Activated CD4-positive, alpha-beta T cell treated with anti-CD3 and anti-CD28 coated beads, Interleukin-2, amount 50 U/mL, for 1 hour (primary cell): ENCODE data around the gene SMS.

Experiments used
- DNase-seq: peaks from one replicate; pipeline ENCODE4 v3.0.0-alpha.2; 2020

SMS gene

DNA sequence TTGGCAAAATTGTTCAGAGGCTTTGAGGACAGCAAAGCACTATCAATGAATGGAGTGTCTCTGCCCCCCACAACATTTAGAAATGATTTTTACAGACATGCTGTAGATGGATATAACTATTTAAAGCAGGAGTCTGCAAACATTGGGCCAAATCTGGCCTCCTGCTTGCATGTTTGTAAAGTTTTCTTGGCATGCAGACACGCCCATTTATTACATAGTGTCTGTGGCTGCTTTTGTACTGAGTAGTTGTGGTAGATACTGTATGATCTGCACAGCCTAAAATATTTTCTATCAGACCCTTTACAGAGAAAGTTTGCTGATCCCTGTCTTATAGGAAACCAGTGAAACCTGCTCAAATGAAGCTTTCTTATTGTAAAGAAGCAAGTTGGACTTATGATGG, 46.1 kb downstream of the SMS start:
- DNase-seq, result no peak

DNA sequence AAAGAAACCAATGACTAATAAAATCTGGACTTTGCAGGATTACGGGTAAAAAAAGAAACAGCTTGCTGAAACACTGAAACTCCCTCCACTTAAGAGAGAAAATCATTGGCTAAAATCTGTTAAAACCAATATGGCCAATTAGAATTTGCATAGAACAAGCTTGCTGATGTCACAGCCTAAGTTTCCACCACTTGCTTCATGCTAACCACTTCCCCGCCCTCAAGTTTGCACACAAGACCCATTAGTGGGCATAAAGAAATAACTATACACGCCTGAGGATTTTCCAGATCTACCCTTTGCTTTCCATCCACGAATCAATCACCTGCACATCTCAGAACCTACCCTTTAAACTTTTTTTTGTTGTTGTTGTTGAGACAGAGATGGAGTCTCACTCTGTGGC, 48.9 kb downstream of the SMS start:
- DNase-seq, result no peak

- no peak for DNase-seq
Observed at GRCh38 chrX:21990832-21991231, 50.3 kb downstream of the SMS start.

- DNase-seq, result no peak
Observed at GRCh38 chrX:21991504-21991903, 51.0 kb downstream of the SMS start.

- DNase-seq, result no peak
Observed at GRCh38 chrX:21993265-21993664, 52.8 kb downstream of the SMS start.

DNA sequence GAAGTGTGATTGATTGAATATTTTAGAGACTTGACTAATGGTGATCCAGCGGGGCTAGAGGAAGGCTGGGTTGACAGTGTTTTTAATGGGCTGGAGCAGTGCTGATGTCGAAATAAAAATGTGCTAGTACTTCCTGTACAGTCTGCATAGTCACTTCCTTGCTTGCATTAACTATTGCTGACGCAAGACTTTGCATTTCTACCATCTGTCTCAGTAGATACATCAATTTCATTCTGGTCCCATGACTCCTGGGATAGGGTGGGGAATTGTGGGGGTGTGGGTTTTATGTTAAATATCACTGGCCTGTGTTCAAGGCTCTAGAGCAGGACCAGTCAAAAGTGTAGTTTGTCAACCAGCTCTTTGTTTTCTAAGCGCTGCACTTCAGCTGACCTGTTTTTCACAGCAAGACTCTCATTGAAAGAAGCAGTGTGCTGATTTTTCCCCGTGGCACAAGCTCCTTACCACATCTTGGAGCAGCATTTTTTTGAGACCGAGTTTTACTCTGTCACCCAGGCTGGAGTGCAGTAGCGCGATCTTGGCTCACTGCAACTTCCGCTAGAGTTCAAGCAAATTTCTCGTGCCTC, 56.5 kb downstream of the SMS start:
- DNase-seq, result no peak

- DNase-seq, result no peak
Observed at GRCh38 chrX:21998037-21998436, 57.5 kb downstream of the SMS start.

- no peak for DNase-seq
Observed at GRCh38 chrX:22004866-22005265, 64.4 kb downstream of the SMS start.

- DNase-seq, result no peak
Observed at GRCh38 chrX:22012051-22012450, 71.5 kb downstream of the SMS start.

DNA sequence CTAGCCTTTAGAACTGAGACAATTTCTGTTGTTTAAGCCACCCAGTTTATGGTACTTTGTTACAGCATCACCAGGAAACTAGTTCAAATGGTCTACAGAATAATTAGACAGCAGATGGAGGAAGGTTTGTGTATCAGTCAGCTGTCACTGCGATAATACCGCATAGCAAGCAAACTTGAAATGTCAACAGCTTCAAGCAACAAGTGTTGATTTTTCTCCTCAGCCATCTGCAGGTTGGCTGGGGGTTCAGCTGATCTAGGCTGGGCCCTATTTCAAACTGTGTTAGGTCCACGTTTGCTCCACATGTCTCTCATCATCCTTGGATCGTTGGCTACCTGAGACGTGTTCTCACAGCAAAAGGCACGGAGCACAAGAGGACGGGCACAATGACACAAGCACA, 72.4 kb downstream of the SMS start:
- no peak for DNase-seq

DNA sequence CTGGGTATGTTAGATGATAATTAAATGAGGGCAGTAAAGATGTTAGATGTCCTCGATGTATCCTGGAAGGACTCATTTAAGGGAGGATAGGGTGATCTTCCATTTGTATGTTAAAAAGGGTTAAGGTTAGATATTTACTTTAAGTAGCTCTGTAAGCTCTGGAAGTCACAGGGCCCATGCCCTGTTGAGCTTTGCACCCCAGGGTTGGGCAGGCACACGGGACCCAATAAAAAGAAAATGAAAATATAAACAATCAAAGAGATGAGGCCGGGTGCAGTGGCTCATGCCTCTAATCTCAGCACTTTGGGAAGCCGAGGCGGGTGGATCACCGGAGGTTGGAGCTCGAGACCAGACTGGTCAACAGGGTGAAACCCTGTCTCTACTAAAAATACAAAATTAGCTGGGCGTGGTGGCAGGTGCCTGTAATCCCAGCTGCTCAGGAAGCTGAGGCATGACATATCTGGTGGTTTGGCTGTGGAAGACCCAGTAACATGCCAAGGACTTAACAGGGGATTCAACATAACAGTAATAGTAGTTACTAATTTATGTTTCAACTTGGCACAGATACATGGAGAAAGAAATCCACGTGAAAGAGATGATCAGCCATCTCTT, 74.7 kb downstream of the SMS start:
- DNase-seq, result no peak

DNA sequence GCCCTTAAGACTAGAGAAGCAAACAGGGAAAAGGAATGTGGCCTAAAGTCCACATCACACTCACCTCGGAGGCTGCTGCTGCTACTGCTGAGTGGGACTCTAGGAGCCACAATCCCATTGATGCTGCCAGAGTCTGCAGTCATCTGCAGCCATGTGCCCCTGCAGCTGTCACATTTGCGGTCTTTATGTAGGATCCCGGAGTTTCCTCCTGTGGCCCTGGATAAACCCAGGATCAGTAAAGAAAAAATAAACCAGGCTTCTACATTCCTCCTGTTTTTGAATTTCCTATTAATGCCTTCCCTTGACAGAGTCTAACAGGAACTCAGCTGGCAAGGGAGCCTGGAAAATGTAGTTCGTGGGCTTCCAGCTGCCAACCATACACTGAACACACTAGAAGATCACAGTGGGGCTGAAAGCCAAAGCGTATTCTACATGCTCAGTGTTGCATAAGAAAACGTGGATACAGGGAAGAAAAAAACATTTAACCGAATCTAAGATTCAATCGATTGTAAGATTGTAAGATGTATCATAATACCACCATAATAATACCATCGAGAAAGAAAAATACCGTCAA, 81.3 kb downstream of the SMS start:
- no peak for DNase-seq

GRCh38 chrX:22024577-22024976, 84.1 kb downstream of the SMS start:
- DNase-seq, result no peak

GRCh38 chrX:22025751-22026150, 85.2 kb downstream of the SMS start:
- no peak for DNase-seq

- DNase-seq, result no peak
Observed at GRCh38 chrX:22026731-22027130, 86.2 kb downstream of the SMS start.

GRCh38 chrX:22032084-22032483, 91.6 kb downstream of the SMS start, which contains the start of gene PHEX:
Gene PHEX, plus strand, starts transcription at chrX:22032325. Its CDS starts 681 bp downstream, at chrX:22033006.
- no peak for DNase-seq

DNA sequence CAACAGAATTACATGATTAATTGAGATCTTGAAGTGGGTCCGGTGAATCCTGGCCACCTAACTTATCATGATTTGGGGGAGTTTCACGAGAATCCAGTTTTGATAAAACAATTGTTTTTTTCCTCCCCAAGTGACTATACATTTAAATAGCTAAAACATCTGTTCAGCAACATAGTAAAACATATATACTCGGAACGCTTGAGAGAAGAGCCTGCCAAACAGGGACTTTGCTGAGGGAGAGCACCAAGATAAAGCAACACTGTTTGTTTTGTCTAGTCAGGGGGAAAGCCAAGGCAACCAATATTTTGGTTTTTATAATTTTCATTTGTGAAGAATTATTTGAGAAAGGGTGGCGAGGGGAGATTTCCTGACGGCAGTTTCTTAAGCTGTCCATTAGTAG, 92.0 kb downstream of the SMS start:
- no peak for DNase-seq

GRCh38 chrX:22033818-22034217, 93.3 kb downstream of the SMS start:
- DNase-seq, result no peak

DNA sequence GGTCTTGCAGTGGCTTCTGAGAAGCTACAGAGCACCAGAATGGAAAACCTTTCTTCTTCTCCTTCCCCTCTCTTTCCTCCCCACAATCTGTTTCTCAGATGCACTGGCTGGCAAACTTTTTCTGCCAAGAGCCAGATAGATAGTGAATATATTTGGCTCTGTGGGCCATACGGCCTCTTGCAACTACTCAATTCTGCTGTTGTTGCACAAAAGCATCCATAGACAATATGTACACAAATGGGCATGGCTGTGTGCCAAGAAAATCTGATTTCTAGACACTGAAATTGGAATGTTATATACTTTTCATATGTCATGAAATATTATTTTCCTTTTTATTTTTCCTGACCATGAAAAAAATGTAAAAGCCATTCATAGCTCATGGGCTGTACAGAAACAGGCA, 94.7 kb downstream of the SMS start:
- DNase-seq, result no peak

DNA sequence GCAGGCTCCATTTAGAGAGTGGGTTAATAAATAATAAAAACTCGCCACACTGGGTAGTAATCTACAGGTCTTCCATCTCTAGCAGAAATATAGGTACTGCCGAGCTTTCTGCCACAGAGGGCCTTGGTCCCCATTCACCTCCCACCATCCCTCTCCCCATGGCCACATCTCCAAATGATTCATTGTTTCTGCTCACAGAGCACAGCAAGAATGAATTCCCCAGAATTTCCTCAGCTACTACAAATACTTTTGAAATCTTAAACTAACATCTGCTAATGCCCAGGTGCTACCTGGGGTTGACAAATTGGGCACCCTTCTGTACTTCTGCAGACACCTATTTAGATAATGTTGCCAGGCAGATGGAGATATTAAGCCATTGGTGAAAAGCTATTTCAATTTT, 96.7 kb downstream of the SMS start:
- DNase-seq, result no peak

DNA sequence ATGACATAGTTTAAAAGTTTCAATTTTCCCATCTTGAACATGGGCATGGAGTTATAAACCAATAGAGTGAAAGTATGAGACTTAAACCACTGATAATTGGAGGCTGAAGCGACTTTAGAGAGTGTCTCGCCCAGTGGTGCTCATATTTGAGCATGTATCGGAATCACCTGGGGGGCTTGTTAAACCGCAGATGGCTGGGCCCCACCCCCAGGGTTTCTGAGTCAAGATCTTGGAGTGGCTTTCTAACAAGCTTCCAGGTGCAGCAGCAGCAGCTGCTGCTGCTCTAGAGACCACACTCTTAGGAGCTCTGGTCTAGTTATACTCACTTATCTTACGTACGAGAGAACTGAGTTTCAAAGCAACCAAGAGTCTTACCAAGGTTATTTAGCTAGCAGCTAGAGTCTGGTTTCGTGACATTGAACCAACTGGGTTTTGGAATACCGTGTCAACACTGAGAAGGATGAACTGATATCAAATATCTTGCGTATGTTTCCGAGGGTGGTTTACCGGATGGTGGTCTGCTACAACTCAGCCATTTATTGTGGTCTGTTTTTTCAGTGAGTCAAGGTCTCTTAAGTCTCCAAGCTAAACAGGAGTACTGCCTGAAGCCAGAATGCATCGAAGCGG, 97.5 kb downstream of the SMS start:
- DNase-seq, result no peak

DNA sequence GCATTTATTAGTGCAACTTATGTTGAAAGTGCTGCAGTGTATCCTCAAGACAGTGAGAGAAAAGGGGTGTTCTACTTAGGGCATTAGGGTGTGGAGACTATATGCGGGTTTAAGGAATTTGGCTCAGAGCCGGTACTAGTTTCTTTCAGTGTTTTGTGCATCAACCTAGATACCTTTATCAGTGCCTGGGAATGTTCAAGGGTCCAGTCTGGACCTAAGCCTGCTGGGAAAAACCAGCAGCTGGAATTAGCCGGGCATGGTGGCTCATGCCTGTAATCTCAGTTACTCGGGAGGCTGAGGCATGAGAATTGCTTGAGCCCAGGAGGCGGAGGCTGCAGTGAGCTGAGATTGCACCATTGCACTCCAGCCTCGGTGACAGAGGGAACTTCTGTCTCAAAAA, 99.0 kb downstream of the SMS start:
- no peak for DNase-seq

DNA sequence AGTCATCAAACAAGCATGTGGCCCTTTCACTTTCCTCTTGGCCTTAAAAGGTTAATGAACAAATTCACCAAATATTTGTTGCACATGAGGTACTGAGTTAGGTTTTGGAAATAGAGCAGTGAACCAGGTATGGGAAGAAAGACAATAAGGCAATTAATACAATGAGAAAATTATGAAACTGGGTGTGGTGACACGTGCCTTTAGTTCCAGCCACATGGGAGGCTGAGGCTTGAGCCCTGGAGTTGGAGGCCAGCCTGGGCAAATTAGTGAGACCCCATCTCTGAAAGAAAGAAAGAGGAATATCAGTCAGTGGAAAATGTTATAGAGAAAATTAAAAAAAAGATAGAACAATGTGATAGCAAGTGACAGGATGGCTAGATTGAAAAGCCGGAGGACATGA, 99.7 kb downstream of the SMS start:
- DNase-seq, result no peak

- no peak for DNase-seq
Observed at GRCh38 chrX:22041907-22042530, 101.5 kb downstream of the SMS start.
